RPMI8226 (cell line): ENCODE results near the gene CDC14B.

Experiments
- DNase-seq: peaks from one replicate; pipeline ENCODE4 v3.0.0-alpha.2; 2015

CDC14B gene

GRCh38 chr9:96500696-96501632 lies 118.7 kb downstream of the CDC14B start:
- no peak for DNase-seq

GRCh38 chr9:96499257-96499656 lies 120.4 kb downstream of the CDC14B start:
- DNase-seq = no peak

GRCh38 chr9:96498796-96499195 lies 120.8 kb downstream of the CDC14B start:
- DNase-seq = no peak

- DNase-seq = no peak
Measured at GRCh38 chr9:96497117-96497399, 122.6 kb downstream of the CDC14B start.

GRCh38 chr9:96496368-96497116 lies 123.1 kb downstream of the CDC14B start:
- no peak for DNase-seq

GRCh38 chr9:96495341-96495740 lies 124.3 kb downstream of the CDC14B start:
- no peak for DNase-seq

GRCh38 chr9:96494215-96494800 lies 125.3 kb downstream of the CDC14B start:
- DNase-seq = no peak

GRCh38 chr9:96493757-96494156 lies 125.9 kb downstream of the CDC14B start:
- no peak for DNase-seq

- no peak for DNase-seq
Measured at GRCh38 chr9:96492993-96493531, 126.6 kb downstream of the CDC14B start.

GRCh38 chr9:96491880-96492525 lies 127.6 kb downstream of the CDC14B start:
- DNase-seq = no peak

GRCh38 chr9:96491079-96491879 lies 128.4 kb downstream of the CDC14B start:
- DNase-seq = no peak

GRCh38 chr9:96490534-96491078 lies 129.0 kb downstream of the CDC14B start:
- DNase-seq = no peak

- no peak for DNase-seq
Measured at GRCh38 chr9:96489482-96489979, 130.1 kb downstream of the CDC14B start.

GRCh38 chr9:96487949-96488348 lies 131.7 kb downstream of the CDC14B start:
- DNase-seq = no peak

- DNase-seq = no peak
Measured at GRCh38 chr9:96487029-96487396, 132.6 kb downstream of the CDC14B start.

GRCh38 chr9:96486386-96487028 lies 133.1 kb downstream of the CDC14B start:
- no peak for DNase-seq

- no peak for DNase-seq
Measured at GRCh38 chr9:96485280-96485679, 134.4 kb downstream of the CDC14B start.

- DNase-seq = peak; percentile 10
Measured at GRCh38 chr9:96484521-96484931, 135.1 kb downstream of the CDC14B start.

GRCh38 chr9:96483733-96484390 lies 135.8 kb downstream of the CDC14B start:
- no peak for DNase-seq

GRCh38 chr9:96483197-96483596 lies 136.4 kb downstream of the CDC14B start:
- DNase-seq = no peak

GRCh38 chr9:96482476-96482875 lies 137.2 kb downstream of the CDC14B start:
- no peak for DNase-seq
